PFSK-1 (cell line): Measurements from ENCODE around the gene MGMT.

Source experiments
- FOXP2 ChIP-seq: optimal IDR thresholded peaks from 2 replicates; pipeline ENCODE3; 2011; ENCODE audit warnings: borderline replicate concordance, control low read depth, inconsistent platforms; ENCODE audit not compliant: insufficient read depth; ENCODE audit errors: extremely low read length, extremely low read depth
- POLR2AphosphoS5 ChIP-seq: IDR thresholded peaks from 2 replicates; pipeline ENCODE4 v1.6.1; 2012; ENCODE audit warnings: low read depth, mild to moderate bottlenecking, control low read depth, low read length, moderate library complexity
- SIN3A ChIP-seq: IDR thresholded peaks from 2 replicates; pipeline ENCODE4 v1.6.1; 2012; ENCODE audit warnings: mild to moderate bottlenecking, low read length, moderate library complexity, borderline replicate concordance; ENCODE audit not compliant: insufficient read depth
- TAF1 ChIP-seq: IDR thresholded peaks from 2 replicates; pipeline ENCODE4 v1.6.1; 2012; ENCODE audit warnings: low read length, control low read depth, borderline replicate concordance; ENCODE audit not compliant: insufficient read depth
- TF ChIP-seq, protein P1 (sequence below), 2 experiments: IDR thresholded peaks; 2 replicates each; pipeline versions ENCODE4 v1.6.1 to v1.8.0; 2011 to 2012; ENCODE audit warnings: low read depth in 2 of 2, low read length in 2 of 2, control low read depth in 1 of 2, inconsistent platforms in 1 of 2, mild to moderate bottlenecking in 1 of 2, moderate library complexity in 1 of 2; ENCODE audit not compliant: insufficient read depth in 1 of 2

MGMT gene

DNA sequence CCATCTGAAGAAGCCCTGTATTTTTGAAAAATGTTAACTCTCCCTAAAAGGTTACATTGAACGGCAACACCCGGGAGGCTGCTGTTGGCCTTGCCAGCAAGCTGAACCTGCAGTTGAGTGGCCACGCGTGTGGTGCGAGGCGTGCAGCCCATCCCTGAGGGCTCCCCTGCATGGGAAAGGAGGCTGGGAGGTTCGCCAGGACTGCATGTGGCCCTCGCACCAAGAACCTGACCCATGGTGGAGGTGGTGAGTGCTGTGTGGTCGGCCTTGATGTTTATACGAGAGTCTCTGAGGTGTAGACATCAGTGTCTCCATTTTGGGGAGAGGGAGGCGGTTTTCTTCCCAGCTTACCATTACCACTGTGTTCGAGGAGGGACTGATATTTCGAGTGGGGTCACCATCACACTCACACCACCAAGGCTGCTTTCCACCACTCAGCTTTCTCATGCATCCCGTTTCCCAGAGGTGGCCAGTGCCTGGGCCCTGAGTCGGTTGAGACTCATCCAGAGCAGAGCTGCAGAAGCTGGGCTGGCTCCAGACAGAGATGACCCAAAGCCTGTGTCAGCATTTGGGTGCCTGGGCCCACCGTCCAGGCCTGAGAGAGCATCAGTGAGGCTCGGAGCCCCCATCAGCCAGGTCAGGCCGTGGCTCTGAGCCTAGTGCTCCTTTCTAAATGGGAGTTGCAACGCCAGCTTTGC lies 274.4 kb downstream of the MGMT start:
- TF ChIP-seq SIN3A, result no peak
- TF ChIP-seq FOXP2, result no peak
- TF ChIP-seq POLR2AphosphoS5, result no peak
- TF ChIP-seq, protein P1, sequence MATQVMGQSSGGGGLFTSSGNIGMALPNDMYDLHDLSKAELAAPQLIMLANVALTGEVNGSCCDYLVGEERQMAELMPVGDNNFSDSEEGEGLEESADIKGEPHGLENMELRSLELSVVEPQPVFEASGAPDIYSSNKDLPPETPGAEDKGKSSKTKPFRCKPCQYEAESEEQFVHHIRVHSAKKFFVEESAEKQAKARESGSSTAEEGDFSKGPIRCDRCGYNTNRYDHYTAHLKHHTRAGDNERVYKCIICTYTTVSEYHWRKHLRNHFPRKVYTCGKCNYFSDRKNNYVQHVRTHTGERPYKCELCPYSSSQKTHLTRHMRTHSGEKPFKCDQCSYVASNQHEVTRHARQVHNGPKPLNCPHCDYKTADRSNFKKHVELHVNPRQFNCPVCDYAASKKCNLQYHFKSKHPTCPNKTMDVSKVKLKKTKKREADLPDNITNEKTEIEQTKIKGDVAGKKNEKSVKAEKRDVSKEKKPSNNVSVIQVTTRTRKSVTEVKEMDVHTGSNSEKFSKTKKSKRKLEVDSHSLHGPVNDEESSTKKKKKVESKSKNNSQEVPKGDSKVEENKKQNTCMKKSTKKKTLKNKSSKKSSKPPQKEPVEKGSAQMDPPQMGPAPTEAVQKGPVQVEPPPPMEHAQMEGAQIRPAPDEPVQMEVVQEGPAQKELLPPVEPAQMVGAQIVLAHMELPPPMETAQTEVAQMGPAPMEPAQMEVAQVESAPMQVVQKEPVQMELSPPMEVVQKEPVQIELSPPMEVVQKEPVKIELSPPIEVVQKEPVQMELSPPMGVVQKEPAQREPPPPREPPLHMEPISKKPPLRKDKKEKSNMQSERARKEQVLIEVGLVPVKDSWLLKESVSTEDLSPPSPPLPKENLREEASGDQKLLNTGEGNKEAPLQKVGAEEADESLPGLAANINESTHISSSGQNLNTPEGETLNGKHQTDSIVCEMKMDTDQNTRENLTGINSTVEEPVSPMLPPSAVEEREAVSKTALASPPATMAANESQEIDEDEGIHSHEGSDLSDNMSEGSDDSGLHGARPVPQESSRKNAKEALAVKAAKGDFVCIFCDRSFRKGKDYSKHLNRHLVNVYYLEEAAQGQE (IDR thresholded peaks at IDR 0.05; ENCODE audit: insufficient read depth in 1 of 2, low read depth in 2 of 2, low read length in 2 of 2), result no peak
- TF ChIP-seq TAF1, result no peak

DNA sequence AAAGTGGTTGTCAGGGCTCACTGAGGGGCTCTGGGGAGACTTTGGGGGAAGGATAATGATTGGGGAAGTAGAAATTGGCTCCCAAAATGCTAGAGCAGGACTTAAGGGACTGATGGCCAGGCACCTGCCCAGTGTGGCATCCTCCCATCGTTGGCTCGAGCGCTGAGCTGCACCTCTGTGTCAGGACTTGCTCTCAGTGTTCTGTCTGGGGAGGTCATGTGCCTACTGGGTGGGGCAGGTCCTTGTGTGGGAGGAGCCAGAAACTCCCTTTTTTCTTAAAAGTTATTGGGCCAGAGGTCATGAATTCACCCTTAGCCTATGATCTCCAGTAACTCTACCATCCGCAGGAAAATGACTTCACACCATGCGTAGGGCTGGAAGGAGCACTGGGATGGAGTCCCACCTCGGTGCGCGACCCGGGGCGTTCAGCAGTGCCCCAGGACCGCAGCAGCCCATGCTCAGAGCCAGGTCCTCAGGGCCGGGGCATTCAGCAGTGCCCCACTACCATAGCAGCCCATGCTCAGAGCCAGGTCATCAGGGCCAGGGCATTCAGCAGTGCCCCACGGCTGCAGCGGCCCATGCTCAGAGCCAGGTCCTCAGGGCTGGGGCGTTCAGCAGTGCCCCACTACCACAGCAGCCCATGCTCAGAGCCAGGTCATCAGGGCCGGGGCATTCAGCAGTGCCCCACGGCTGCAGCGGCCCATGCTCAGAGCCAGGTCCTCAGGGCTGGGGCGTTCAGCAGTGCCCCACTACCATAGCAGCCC lies 275.1 kb downstream of the MGMT start:
- TF ChIP-seq, protein P1 (IDR thresholded peaks at IDR 0.05; ENCODE audit: insufficient read depth in 1 of 2, low read depth in 2 of 2, low read length in 2 of 2), result no peak
- TF ChIP-seq TAF1 (no peak), SIN3A (no peak), FOXP2 (no peak), POLR2AphosphoS5 (no peak)

DNA sequence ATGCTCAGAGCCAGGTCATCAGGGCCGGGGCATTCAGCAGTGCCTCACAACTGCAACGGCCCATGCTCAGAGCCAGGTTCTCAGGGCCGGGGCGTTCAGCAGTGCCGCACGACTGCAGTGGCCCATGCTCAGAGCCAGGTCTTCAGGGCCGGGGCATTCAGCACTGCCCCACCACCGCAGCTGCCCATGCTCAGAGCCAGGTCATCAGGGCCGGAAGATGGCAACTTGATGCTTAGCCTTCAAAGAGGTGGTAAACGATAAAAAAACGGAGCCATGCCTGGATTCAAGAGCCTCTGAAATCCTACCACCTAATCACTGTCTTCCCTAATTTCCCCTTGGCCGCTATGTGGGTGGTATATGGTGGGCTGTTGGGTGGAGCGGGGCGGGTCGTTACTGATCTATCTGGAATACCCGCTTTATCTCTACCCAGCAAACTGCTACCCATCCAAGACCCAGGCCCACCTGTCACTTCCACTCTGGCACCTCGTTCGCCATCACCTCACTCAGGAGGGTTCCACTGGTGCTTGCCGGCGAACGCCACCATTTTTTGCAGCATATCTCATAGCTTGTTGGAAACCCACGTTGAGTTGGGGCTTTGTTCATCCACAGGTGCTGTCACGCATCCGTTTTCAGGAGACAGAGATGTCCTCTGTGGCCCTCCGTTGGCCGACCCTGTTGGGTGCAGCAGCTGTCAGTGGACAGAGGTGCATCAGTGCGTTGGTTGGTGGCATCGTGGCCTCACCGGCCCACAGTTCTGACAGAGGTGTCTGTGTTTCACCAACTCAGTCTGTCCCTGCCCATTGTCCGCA lies 275.9 kb downstream of the MGMT start:
- TF ChIP-seq SIN3A (no peak), POLR2AphosphoS5 (no peak), FOXP2 (no peak), TAF1 (no peak)
- TF ChIP-seq, protein P1 (IDR thresholded peaks at IDR 0.05; ENCODE audit: insufficient read depth in 1 of 2, low read depth in 2 of 2, low read length in 2 of 2), result no peak

DNA sequence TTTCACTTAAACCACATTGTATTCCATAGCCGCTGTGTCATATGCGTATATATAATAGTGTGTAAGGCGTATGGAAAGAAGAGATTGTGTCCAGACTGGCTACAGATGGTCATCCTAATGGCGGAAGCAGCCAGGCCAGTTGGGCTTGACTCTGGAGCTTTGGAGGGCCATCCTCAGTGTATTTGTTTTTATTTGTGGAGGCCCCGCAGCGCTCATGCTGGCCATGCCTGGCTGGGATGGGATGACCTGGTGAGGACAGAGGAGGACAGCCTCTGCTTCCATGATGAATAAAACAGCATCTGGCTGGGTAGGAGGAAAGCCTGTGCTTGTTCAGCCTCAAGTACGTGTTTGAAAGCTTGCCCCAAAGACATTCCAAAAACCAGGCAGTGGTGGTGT lies 276.7 kb downstream of the MGMT start:
- TF ChIP-seq FOXP2 (no peak), SIN3A (no peak), POLR2AphosphoS5 (no peak), TAF1 (no peak)
- TF ChIP-seq, protein P1 (IDR thresholded peaks at IDR 0.05; ENCODE audit: insufficient read depth in 1 of 2, low read depth in 2 of 2, low read length in 2 of 2), result no peak
